Right hindlimb (tissue), 1 donor: Measurements from ENCODE around the gene SLC43A2.
A peak's percentile ranks its signal among the peaks of the same experiment; 100 is the strongest.
"Not testable (repeated sequence)": the region's sequence is repeated elsewhere in the genome, so short reads cannot be mapped to it uniquely, and the experiment has no call there.

ENCODE experiments used
- DNase-seq: peaks from one replicate; pipeline ENCODE4 v3.0.0-alpha.2; 2018

Gene SLC43A2

GRCh38 chr17:1588821-1589585, 39.6 kb downstream of the SLC43A2 start:
- no peak for DNase-seq

DNA sequence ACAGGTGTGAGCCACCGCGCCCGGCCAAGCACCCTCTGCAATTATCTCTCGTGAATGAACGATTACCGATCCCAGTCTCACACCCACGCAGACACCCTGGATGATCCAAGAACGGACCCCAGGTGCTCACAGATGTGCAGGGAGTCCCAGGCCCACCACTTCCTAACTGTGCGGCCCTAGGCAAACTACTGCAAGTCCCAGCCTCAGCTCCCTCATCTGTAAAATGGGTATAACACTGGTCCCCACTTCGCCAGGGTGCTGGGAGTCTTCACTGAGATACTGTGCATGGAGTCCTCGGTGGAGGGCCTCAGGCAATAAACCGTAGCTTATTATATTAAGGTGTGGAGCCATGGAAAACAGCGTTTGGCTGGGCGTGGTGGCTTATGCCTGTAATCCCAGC, 44.5 kb downstream of the SLC43A2 start:
- DNase-seq: no peak

DNA sequence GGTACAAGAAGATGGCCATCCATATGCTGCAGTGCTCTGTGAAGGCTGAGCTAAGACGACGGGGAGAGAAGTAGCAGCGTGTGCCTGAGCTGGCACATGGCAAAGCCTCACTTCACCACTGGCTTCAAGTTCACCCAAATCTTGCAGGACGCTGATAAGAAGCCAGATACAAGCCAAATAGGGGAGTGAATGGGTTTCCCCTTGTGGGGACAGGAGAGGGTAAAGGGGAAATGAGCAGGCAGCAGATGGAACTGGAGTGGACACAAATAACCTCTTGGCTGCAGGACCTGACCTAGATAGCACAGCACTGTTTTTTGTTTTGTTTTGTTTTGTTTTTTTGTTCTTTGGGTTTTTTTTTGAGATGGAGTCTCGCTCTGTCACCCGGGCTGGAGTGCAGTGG, 45.1 kb downstream of the SLC43A2 start:
- no peak for DNase-seq

DNA sequence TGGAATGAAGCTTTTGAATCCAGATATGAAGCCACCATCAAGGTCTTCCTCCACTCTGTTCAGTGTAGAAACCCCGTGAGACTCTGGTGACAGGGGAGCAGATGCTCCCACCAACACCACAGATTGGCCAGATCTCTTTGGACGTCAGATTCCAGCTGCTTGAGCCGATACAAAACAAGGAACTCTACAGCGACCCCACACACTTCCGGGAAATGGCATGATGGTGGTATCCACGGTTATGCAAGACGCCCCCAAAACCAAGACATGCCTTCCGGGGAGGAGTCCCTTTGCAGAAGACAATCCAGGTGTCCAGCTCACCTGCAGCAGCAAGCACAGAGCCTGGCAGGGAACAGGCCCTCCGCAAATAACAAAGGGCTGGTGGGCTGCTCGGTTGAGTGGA, 46.3 kb downstream of the SLC43A2 start:
- no peak for DNase-seq

DNA sequence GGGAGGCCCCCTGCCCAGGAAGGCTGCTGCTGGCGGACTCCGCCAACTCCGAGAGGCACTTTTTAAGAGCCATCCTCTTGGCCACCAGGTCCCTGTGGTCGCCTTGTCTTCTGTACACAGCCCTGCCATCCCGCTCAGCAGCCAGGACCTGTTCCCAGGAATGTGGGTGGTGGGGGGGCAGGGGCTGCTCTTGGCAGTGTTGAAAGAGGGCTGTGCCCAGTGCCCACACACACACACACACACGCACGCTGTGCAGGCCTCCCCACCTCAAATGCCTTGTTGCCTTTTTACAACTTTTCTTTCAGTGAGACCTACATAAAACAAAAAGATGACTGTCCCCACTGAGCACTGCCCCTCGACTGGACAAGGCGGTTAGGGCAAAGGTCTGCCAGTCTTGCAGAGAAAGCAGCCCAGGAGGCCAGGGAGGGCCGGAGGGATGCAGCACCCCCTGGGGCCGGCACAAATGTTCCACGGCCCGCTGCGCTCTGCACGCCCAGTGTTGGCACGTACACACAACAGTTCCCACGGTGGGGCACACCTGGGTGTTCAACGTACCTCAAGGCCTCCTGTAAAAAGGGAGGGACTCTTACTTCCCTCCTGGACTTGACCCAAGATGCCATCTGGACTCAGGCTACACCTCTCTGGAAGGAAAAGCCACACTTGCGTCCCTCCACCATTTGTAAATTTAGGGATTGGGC, 47.5 kb downstream of the SLC43A2 start:
- DNase-seq: no peak

DNA sequence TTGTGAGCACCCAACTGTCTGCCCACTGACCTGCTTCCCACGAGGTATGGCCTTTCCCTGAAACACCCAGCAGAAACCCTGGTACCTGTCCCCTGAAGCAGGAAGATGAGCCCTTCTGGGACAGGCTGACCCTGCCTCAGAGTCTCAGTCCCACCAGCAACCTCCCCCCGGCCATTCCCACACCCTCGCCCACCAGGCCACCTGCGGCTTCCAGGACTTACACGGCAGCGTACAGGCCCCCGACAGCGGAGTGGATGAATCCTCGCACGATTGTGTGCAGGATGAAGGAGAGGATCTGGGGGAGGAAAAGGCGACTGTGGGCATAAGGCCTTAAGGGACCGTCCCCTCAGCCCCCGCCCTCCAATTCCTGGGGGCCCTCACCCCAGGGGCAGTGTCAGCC, 50.6 kb downstream of the SLC43A2 start:
- DNase-seq: no peak

GRCh38 chr17:1577583-1578013, 51.0 kb downstream of the SLC43A2 start:
- DNase-seq: no peak

DNA sequence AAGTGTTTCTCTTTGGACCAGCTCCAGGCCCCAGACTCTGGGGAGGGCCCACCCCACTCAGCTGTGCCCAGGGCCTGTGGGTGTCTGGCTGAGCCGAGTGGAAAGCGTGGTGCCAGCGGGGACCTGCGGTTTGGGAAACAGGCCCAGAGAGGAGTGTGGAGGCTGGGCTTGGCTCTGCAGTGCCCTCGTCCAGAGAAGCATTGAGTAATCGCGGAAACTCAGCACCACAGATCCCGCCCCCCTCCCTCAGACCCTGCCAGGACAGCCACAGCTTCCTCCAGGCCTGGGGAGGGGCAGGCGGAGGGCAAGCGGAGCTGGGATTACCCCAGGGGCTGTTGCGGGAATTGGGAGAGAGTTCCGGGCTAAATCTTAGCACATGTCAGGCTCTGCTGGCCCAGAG, 51.5 kb downstream of the SLC43A2 start:
- peak; percentile 94 for DNase-seq

- DNase-seq: no peak
These were observed 52.1 kb downstream of the SLC43A2 start for GRCh38 chr17:1576500-1576899.

- peak; percentile 50 for DNase-seq
These were observed 53.8 kb downstream of the SLC43A2 start for GRCh38 chr17:1574697-1575471.

DNA sequence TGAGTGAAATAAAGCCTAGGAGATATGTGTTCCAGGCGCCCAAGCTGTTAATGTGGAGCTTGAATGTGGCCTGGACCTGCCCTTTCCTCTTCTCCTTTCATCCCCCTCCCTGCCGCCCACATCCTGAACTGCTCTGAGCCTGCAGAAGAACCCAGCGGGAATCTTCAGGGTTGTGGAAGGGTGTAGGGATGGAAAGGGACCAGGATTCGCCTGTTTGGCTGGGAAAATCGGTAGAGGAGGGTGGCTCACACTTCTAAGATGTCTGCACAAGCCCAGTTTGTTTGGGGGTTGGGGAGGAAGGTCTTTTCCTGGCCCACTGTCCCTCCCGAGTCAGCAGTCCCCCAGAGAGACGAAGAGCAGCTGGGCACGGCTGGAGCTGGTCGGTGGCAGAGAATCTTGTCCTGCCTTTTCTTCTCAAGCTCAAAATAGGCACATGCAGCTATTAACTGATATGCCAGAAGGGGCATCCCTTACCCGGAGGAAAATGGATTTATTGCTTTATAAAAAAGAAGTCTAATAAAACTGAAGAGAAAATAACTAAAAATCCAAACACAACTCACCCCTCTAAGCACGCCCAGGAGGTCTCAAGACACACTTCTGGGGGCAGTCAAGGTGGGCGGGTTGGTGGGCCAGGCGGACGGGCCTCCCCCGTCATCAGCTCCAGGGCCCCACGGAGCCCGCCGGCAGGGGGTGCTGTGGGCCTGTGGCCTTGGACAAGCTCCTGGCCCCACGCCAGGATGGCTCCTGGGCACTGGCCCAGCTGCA, 54.5 kb downstream of the SLC43A2 start:
- DNase-seq: peak; percentile 84

DNA sequence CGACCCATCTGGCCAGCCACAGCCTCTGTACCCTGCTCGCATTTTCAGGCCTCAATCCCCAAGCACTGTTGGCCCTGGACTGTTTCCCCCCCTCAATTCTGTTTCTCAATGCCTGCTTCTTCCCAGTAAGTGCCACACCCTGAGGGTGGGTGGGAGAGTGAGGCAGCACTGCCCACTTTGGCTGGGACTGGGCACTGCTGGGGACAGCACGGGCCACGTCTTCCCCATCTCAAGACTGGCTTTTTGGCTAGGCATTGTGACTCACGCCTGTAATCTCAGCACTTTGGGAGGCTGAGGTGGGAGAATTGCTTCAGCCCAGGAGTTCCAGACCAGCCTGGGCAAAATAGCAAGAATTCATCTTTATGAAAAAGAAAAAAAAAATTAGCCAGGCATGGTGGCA, 56.0 kb downstream of the SLC43A2 start:
- DNase-seq: not testable (repeated sequence)

GRCh38 chr17:1571341-1571704, 57.3 kb downstream of the SLC43A2 start:
- DNase-seq: no peak

DNA sequence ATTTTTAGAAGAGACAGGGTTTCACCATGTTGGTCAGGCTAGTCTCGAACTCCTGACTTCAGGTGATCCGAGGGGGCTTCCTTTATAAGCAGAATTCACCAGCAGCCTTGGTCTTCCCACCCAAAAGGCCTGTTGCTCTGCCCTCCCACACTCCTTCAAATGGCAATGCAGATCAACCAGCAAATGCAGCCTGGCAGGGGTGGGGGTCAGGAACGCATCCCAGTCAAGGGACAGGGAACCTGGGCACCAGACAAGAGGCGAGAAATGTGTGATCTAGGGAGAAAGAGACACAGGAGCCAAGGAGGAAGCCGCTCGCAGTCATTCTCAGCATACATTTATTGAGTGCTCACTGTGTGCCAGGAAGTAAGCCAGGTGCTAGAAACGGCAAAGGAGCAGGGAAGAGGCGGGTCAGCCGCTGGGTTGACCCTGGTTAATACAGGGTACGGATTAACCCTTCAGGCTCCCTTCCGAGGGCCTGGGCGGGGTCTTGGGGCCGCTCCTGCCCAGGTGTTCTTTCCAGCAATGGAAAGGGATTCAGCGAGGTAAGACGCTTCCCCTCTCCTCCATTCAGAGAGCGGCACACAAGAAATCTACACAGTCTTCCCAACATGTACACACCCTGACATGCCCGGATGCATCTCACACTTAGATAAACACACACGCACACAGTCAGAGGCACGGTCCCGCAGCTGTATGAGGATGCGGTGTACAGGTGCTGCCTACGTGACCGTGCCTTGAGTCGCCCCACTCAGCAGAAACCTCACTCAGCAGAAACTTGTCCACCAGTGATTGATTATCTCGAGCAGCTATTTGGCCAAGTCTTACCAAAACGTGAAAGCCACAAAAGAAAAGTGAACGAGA, 59.5 kb downstream of the SLC43A2 start:
- no peak for DNase-seq

DNA sequence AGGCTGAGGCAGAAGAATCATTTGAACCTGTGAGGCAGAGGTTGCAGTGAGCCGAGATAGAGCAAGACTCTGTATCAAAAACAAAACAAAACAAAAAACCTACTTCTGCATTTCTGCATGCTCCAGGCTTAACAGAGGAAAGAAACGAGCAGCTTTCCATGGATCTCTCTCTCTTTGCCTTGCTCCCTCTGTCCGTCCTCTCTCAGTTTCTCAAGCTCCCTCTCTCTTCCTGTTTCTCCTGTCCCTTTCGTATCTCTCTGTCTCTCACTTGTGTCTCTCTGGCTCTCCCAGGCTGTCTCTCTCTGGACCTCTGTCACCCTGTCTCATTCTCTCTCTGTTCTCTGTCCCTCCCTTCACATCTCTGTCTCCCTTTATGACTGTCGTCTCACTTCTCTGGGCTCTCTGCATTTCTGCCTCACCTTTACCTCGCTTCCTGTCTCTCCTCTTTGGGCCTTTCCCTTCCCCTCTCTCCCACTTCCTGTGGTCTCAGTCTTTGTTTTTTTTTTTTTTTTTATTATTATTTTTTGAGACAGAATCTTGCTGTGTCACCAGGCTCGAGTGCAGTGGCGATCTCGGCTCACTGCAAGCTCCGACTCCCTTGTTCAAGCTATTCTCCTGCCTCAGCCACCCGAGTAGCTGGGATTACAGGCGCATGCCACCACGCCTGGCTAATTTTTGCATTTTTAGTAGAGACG, 62.0 kb downstream of the SLC43A2 start:
- DNase-seq: no peak

DNA sequence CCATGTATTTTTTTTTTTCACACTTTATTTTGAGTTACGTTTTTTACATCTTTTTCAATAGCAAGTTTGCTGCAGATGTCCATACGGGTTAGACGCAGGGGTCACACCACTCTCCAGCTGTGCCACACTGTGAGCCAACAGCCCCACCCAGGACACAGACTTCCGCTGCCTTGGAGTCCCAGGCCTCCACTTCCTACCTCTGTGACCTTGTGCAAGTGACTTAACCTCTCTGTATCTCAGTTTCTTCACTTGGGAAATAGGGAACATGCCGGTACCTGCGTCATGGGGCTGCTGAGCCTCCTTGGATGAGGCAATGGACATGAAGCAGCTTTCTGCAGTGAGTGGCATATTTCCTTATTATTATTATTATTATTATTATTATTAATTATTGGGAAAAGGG, 62.8 kb downstream of the SLC43A2 start:
- DNase-seq: no peak

DNA sequence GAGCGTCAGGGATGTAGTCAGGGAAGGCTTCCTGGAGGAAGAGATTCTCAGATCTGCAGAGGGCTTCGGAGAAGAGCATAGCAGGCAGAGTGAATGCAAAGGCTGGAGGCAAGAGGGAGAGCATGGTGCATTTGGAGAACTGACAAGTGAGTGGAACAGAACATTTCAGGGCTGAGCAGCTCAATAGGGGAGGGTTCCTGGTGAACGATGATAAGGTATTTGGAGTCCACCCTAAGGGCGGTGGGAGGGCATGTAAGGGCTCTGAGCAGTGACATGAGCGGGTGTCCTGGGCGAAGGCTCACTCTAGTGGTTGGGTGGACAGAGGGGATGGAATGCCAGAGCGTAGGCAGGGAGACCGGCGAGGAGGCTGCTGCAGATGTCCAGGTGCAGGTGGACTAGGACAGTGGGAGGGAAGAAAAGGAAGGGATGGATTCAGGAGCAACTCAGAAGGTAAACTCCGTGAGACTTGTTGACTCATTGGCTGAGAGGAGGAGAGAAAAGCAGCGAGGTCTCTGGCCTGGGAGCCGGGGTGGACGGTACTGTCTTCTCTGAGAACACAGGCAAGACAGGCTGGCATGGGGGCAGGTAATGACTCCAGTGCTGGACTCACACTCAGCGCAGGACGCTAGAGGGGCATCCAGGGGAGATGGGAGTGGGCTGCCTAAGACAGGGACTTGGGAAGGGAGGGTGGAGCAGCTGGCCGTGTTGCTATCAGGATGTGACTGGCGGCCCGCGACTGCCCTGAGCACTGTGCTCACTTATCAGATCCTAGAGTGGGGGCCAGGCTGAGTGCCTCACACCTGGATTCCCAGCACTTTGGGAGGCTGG, 64.6 kb downstream of the SLC43A2 start:
- no peak for DNase-seq

- not testable (repeated sequence) for DNase-seq
These were observed 65.2 kb downstream of the SLC43A2 start for GRCh38 chr17:1563471-1563785.

DNA sequence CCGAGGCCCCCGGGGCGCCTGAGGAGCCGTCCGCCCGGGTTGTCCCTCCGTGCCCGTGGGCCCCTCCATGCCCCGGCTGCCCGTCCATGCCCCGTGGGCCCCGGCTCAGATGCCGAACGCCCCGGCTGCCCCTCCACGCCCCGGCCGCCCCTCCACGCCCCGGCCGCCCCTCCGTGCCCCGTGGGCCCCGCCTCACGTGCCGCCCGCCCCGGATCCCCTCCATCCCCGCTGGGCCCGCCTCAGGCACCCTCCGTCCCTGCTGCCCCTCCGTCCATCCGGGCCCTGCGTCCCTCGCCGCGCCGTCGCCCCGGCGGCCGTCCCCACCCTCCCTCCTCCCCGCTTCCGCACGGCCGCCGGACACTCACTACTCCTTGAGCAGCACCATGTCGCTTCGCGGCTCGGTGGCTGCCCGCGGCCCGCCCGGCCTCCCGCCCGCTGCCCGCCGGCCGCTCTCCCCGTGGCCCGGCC, 66.4 kb downstream of the SLC43A2 start:
- DNase-seq: no peak

DNA sequence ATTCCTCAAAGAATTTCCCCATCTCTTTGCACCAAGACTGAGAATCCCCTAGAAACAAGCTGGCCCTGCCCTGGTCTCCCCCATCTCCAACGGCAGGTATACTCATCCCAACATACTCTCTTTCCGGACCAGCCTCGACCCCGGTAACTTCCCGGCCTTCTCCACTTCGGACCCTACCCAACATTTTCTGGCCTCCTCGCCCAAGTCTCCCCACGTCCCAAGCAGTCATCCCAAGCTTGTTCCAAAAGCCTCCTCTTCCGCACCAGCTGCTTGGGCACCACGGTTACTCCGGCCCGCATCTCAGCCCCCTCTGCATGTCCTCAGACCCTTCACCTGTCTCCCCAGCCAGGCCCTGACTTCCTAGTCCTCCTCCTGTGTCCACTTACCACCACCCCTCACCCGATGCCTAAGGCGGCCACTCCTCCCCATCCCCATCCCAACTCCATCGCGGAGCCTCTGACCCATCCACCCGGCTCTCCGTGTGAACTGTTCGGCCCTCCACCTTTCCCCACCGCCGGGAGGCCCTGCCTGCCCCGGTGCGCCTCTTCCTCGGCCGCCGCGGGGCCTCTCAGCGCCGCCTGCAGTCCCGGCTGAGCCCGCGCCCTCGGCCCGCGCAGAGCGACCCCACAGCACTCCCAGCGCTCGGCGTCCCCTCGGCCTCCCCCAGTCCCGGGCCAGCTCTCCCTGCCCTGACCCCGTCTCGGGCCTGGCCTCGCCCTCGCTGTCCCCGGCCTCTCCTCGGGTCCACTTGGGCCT, 67.0 kb downstream of the SLC43A2 start:
- DNase-seq: no peak
